Measurements from ENCODE around the gene IGFBP2.

GRCh38 chr2:216650626-216651257 lies 17.5 kb downstream of the IGFBP2 start:
- TF ChIP-seq CTCF (IDR thresholded peaks at IDR 0.05): no peak
- no peak for TF ChIP-seq EZH2 (IDR thresholded peaks at IDR 0.05; ENCODE audit: borderline replicate concordance, insufficient read depth, low read depth, low read length, poor library complexity, severe bottlenecking)
